Tibial nerve (tissue), 4 donors: ENCODE measurements around the gene ADGRF5. TPM values are rescaled to one million over a fixed set of nuclear protein-coding genes. Genes with fewer than 3 reads are reported as not detected.

Experiments used
- DNase-seq, 2 donors: peaks; one replicate each; pipeline ENCODE4 v3.0.0-alpha.2; 2019; ENCODE audit warnings: low spot score in 2 of 2
- H3K27ac ChIP-seq, 4 donors: fragments of 200-600 bp; sonication (generic) in 3 of 4; one replicate each; pipeline ENCODE4 v1.5.1; 2017 to 2019; ENCODE audit warnings: mild to moderate bottlenecking in 1 of 4
- H3K27me3 ChIP-seq, 2 donors: fragments of 200-600 bp; sonication (generic) in 1 of 2; one replicate each; pipeline versions ENCODE4 v1.5.1 to v1.6.0; 2017 to 2019
- H3K36me3 ChIP-seq, 3 donors: fragments of 200-600 bp; sonication (generic); one replicate each; pipeline ENCODE4 v1.5.1; 2018 to 2019
- H3K4me1 ChIP-seq, 4 donors: fragments of 200-600 bp; sonication (generic) in 3 of 4; one replicate each; pipeline ENCODE4 v1.5.1; 2017 to 2019
- H3K4me3 ChIP-seq, 4 donors: fragments of 200-600 bp; sonication (generic) in 3 of 4; one replicate each; pipeline ENCODE4 v1.5.1; 2017 to 2019; ENCODE audit warnings: mild to moderate bottlenecking in 1 of 4, moderate library complexity in 1 of 4
- H3K9me3 ChIP-seq, 4 donors: fragments of 200-600 bp; sonication (generic) in 3 of 4; one replicate each; pipeline ENCODE4 v1.5.1; 2017 to 2019
- EP300 ChIP-seq, 2 donors: sonication (generic); formaldehyde crosslinking; IDR thresholded peaks; one replicate each; pipeline ENCODE4 v1.6.1; 2017; ENCODE audit warnings: antibody characterized with exemption in 2 of 2, mild to moderate bottlenecking in 1 of 2
- POLR2A ChIP-seq, 2 donors: fragments of 450-650 bp; IDR thresholded peaks; one replicate each; pipeline ENCODE4 v1.6.1; 2017; ENCODE audit warnings: antibody characterized with exemption in 2 of 2, mild to moderate bottlenecking in 2 of 2, moderate library complexity in 2 of 2
- WGBS, 2 donors: methylation state at CpG; one replicate each; pipeline ENCODE4 v1.1.5; 2018; 5-methylcytosine and 5-hydroxymethylcytosine counted together
- total RNA-seq, 4 donors: library from RNA; depleted of rRNA; stranded (reverse); fragments of >200 nt; gene quantifications; one replicate each; pipeline ENCODE4 v1.1.0, GENCODE V29; 2016
- TF ChIP-seq, protein P1 (sequence below), 5 experiments: fragments of 200-600 bp in 3 of 5; fragments of 450-650 bp in 2 of 5; sonication (generic) in 3 of 5; IDR thresholded peaks; one replicate each; pipeline ENCODE4 v1.5.1; 2016 to 2019; ENCODE audit warnings: antibody characterized with exemption in 5 of 5, mild to moderate bottlenecking in 3 of 5, moderate library complexity in 2 of 5

The ADGRF5 gene
- total RNA-seq, 4 donors from 2014 or later, result 17.4 to 32.4 (median 19.4) TPM

DNA sequence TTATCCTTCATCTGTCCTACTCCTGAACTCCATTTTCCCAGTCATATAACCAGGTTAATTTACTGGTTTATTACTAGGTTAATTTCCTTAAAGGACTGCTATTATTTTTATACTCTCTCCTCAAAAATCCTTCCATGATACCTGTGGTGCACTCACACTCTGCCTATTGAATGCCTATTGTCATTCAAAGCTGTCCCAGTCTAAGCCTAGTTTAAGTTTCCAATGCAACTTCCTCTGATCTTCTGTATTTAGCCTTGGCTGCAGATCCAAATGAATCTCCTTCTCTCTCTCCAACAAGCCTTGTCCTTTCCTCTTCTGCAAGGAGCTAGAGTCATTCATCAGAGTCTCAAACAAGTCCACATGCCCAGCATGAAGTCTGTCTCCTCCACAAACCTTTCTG lies 41.3 kb upstream of the ADGRF5 start:
- TF ChIP-seq EP300 (IDR thresholded peaks at IDR 0.05), result no peak
- TF ChIP-seq, protein P1, sequence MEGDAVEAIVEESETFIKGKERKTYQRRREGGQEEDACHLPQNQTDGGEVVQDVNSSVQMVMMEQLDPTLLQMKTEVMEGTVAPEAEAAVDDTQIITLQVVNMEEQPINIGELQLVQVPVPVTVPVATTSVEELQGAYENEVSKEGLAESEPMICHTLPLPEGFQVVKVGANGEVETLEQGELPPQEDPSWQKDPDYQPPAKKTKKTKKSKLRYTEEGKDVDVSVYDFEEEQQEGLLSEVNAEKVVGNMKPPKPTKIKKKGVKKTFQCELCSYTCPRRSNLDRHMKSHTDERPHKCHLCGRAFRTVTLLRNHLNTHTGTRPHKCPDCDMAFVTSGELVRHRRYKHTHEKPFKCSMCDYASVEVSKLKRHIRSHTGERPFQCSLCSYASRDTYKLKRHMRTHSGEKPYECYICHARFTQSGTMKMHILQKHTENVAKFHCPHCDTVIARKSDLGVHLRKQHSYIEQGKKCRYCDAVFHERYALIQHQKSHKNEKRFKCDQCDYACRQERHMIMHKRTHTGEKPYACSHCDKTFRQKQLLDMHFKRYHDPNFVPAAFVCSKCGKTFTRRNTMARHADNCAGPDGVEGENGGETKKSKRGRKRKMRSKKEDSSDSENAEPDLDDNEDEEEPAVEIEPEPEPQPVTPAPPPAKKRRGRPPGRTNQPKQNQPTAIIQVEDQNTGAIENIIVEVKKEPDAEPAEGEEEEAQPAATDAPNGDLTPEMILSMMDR (IDR thresholded peaks at IDR 0.05), result no peak
- no peak for TF ChIP-seq POLR2A (IDR thresholded peaks at IDR 0.05)
- no peaks in the 10 kb centered on the region for H3K9me3 ChIP-seq
- DNase-seq, result no peak
- no peaks in the 10 kb centered on the region for H3K27me3 ChIP-seq
- H3K4me3 ChIP-seq, result no peak overlapping the region
- H3K4me1 ChIP-seq, result peaks cover 0 to 5% (median 0%) of the 10 kb centered on the region in 4 donors
- no peak overlapping the region for H3K27ac ChIP-seq
- no peaks in the 10 kb centered on the region for H3K36me3 ChIP-seq

DNA sequence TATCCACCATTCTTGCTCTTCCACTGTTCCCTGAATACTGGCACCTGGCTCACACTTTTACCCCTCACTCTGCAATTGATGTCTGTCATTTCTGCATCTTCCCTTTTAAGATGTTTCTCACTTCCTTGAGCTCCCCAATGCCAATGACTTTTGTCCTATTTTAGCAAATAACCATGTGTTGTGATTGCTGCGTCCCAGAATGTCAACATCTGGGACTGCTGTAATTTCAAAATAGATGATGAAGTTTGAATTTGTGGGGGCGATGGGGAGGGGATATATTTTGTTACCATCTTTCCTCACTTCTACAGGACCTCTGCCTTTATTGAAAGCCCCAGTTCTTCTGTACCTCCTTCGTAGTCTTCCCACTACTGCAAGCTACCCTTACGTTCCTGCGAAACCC lies 40.0 kb upstream of the ADGRF5 start:
- DNase-seq, result no peak
- H3K9me3 ChIP-seq, result no peaks in the 10 kb centered on the region
- no peak overlapping the region for H3K27ac ChIP-seq
- H3K27me3 ChIP-seq, result no peaks in the 10 kb centered on the region
- H3K4me1 ChIP-seq, result peaks cover 0 to 5% (median 0%) of the 10 kb centered on the region in 4 donors
- no peaks in the 10 kb centered on the region for H3K36me3 ChIP-seq
- WGBS, 2 donors, result 90% methylated on average over 5 of the region's 5 CpGs
- H3K4me3 ChIP-seq, result no peak overlapping the region
- TF ChIP-seq, protein P1 (IDR thresholded peaks at IDR 0.05), result no peak
- no peak for TF ChIP-seq POLR2A (IDR thresholded peaks at IDR 0.05)
- TF ChIP-seq EP300 (IDR thresholded peaks at IDR 0.05), result no peak

DNA sequence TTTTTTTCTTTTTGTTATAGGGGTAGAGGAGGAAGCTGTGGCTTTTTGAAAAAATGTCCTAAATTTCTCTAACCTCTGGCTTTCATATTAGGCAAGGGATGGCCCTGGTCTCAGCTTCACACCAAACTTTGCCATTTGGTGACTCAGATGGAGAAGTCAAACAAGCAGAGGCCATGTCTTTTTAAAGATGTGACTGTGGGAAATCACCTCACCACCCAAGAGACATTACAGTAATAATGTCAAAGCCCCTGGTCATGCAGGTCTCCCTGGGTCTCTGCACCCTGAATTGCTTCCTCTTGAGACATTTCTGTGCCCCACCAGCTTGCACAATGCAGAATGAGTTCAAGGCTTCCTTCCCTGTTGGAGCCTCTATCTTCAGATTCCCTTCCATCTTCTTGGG lies 39.5 kb upstream of the ADGRF5 start:
- Histone ChIP-seq H3K27me3 (no peaks in the 10 kb centered on the region), H3K27ac (no peak overlapping the region), H3K36me3 (no peaks in the 10 kb centered on the region), H3K4me3 (no peak overlapping the region), H3K9me3 (no peaks in the 10 kb centered on the region), H3K4me1 (peaks cover 0 to 5% (median 0%) of the 10 kb centered on the region in 4 donors)
- TF ChIP-seq EP300 (IDR thresholded peaks at IDR 0.05) (no peak), POLR2A (IDR thresholded peaks at IDR 0.05) (no peak)
- TF ChIP-seq, protein P1 (IDR thresholded peaks at IDR 0.05), result no peak
- DNase-seq, result no peak

DNA sequence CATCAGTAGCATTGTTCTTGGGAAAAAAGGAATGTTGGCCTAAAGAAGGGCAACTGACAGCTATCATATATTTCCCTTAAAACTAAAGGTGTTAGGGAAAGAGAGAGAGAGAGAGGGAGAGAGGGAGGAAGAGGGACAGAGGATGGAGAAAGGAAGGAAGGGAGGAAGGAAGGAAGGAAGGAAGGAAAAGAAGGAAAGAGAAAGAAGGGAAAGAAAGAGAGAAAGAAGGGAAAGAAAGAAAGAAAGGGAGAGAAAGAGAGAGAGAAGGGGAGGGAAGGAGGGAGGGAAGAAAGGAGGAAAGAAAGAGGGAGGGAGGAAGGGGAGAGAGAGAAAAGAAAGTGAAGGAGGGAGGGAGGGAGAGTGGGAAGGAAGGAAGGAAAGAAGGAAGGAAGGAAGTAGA lies 37.7 kb upstream of the ADGRF5 start:
- H3K36me3 ChIP-seq, result no peaks in the 10 kb centered on the region
- H3K4me3 ChIP-seq, result no peak overlapping the region
- TF ChIP-seq POLR2A (IDR thresholded peaks at IDR 0.05) (no peak), EP300 (IDR thresholded peaks at IDR 0.05) (no peak)
- TF ChIP-seq, protein P1 (IDR thresholded peaks at IDR 0.05), result no peak
- DNase-seq, result no peak
- H3K9me3 ChIP-seq, result no peaks in the 10 kb centered on the region
- peaks cover 0 to 5% (median 0%) of the 10 kb centered on the region in 4 donors for H3K4me1 ChIP-seq
- no peak overlapping the region for H3K27ac ChIP-seq
- no peaks in the 10 kb centered on the region for H3K27me3 ChIP-seq

DNA sequence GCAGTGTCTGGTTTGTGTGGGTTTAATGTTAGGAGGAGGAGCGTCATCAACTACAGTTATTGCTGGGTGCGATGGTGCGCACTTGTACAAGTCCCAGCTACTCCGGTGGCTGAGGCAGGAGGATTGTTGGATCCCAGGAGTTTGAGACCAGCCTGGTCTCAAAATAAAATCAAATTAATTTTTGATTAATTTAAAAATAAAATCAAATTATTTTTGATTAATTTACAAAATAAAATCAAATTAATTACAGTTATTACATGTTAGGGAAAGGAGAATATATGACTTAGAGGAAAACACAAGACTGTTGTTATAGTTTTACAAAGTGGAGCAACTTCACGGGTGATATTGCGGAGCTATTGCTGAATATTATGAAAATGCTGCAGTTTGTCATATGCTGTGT lies 34.7 kb upstream of the ADGRF5 start:
- Histone ChIP-seq H3K4me1 (no peaks in the 10 kb centered on the region), H3K4me3 (no peak overlapping the region), H3K27me3 (no peaks in the 10 kb centered on the region), H3K27ac (no peak overlapping the region), H3K9me3 (no peaks in the 10 kb centered on the region), H3K36me3 (no peaks in the 10 kb centered on the region)
- DNase-seq, result no peak
- WGBS, 2 donors, result 94 to 96% methylated on average over 6 of the region's 6 CpGs
- TF ChIP-seq, protein P1 (IDR thresholded peaks at IDR 0.05), result no peak
- TF ChIP-seq POLR2A (IDR thresholded peaks at IDR 0.05) (no peak), EP300 (IDR thresholded peaks at IDR 0.05) (no peak)
